Neural crest cell (in vitro differentiated cells): Measurements from ENCODE around the gene MRO. TPM values are rescaled to one million over a fixed set of nuclear protein-coding genes. Genes with fewer than 3 reads are reported as not detected.
"Not testable (repeated sequence)": the region's sequence is repeated elsewhere in the genome, so short reads cannot be mapped to it uniquely, and the experiment has no call there.

ENCODE experiments used
- DNase-seq: peaks from one replicate; pipeline ENCODE4 v3.0.0; 2021; ENCODE audit warnings: low read depth, mixed read lengths, low spot score
- H3K27ac Mint-ChIP-seq: one replicate; pipeline ENCODE4 v1.8.0; 2021; ENCODE audit warnings: mild to moderate bottlenecking, mixed read lengths; ENCODE audit not compliant: unreplicated experiment
- H3K27me3 Mint-ChIP-seq: 2 replicates; pipeline ENCODE4 v1.8.0; 2021; ENCODE audit warnings: low read depth, mild to moderate bottlenecking, mixed read lengths
- H3K36me3 Mint-ChIP-seq: 2 replicates; pipeline ENCODE4 v1.8.0; 2021; ENCODE audit warnings: low read depth, mild to moderate bottlenecking, mixed read lengths
- H3K4me1 Mint-ChIP-seq: 2 replicates; pipeline ENCODE4 v1.8.0; 2021; ENCODE audit warnings: mixed read lengths
- H3K4me3 Mint-ChIP-seq: one replicate; pipeline ENCODE4 v1.8.0; 2021; ENCODE audit warnings: mild to moderate bottlenecking, mixed read lengths
- H3K9me3 Mint-ChIP-seq: 2 replicates; pipeline ENCODE4 v1.8.0; 2021; ENCODE audit warnings: mixed read lengths
- CTCF ChIP-seq: fragments of 200-600 bp; sonication (generic); conservative IDR thresholded peaks from 2 replicates; pipeline ENCODE4 v1.5.0; 2021; ENCODE audit warnings: antibody characterized with exemption, mild to moderate bottlenecking
- total RNA-seq: library from RNA; stranded (reverse); gene quantifications from 2 replicates; pipeline ENCODE4 v1.2.1, GENCODE V29; 2021

MRO gene
- total RNA-seq, 1 donor from 2014 or later = 0.12 TPM

GRCh38 chr18:50786864-50787263, 33.0 kb downstream of the MRO start:
- H3K27me3 Mint-ChIP-seq = no peaks in the 10 kb centered on the region
- no peak overlapping the region for H3K27ac Mint-ChIP-seq
- no peaks in the 10 kb centered on the region for H3K36me3 Mint-ChIP-seq
- TF ChIP-seq CTCF = no peak
- H3K9me3 Mint-ChIP-seq = no peaks in the 10 kb centered on the region
- peaks cover 6% of the 10 kb centered on the region for H3K4me1 Mint-ChIP-seq
- no peak overlapping the region for H3K4me3 Mint-ChIP-seq
- no peak for DNase-seq

GRCh38 chr18:50783553-50783952, 36.3 kb downstream of the MRO start:
- no peak overlapping the region for H3K27ac Mint-ChIP-seq
- no peaks in the 10 kb centered on the region for H3K27me3 Mint-ChIP-seq
- H3K4me3 Mint-ChIP-seq = no peak overlapping the region
- no peaks in the 10 kb centered on the region for H3K36me3 Mint-ChIP-seq
- no peaks in the 10 kb centered on the region for H3K9me3 Mint-ChIP-seq
- TF ChIP-seq CTCF = no peak
- peaks cover 10% of the 10 kb centered on the region for H3K4me1 Mint-ChIP-seq
- DNase-seq = no peak

- Mint-ChIP-seq H3K27ac (peak overlapping the region; percentile 40), H3K4me1 (peaks cover 11% of the 10 kb centered on the region)
- not testable (repeated sequence) for H3K36me3 Mint-ChIP-seq, DNase-seq, H3K27me3 Mint-ChIP-seq, H3K4me3 Mint-ChIP-seq, H3K9me3 Mint-ChIP-seq
Measured at GRCh38 chr18:50779021-50779420, 40.8 kb downstream of the MRO start.

GRCh38 chr18:50776383-50776782, 43.4 kb downstream of the MRO start:
- Mint-ChIP-seq H3K4me1 (peaks cover 11% of the 10 kb centered on the region), H3K9me3 (peaks cover 6% of the 10 kb centered on the region), H3K4me3 (no peak overlapping the region), H3K36me3 (no peaks in the 10 kb centered on the region), H3K27me3 (no peaks in the 10 kb centered on the region), H3K27ac (no peak overlapping the region)
- TF ChIP-seq CTCF = no peak
- no peak for DNase-seq

- no peak overlapping the region for H3K27ac Mint-ChIP-seq
- H3K4me1 Mint-ChIP-seq = peaks cover 11% of the 10 kb centered on the region
Measured at GRCh38 chr18:50775726-50776125, 44.1 kb downstream of the MRO start.

GRCh38 chr18:50775207-50775606, 44.6 kb downstream of the MRO start:
- Mint-ChIP-seq H3K27me3 (no peaks in the 10 kb centered on the region), H3K9me3 (peaks cover 12% of the 10 kb centered on the region), H3K4me1 (peaks cover 8% of the 10 kb centered on the region), H3K36me3 (no peaks in the 10 kb centered on the region), H3K4me3 (no peak overlapping the region), H3K27ac (no peak overlapping the region)
- DNase-seq = no peak
- no peak for TF ChIP-seq CTCF

More at GRCh38 chr18:50775726-50776125, 44.1 kb downstream of the MRO start:
- no peaks in the 10 kb centered on the region for H3K27me3 Mint-ChIP-seq
- no peak overlapping the region for H3K4me3 Mint-ChIP-seq
- H3K9me3 Mint-ChIP-seq = peaks cover 8% of the 10 kb centered on the region
- no peak for DNase-seq
- no peaks in the 10 kb centered on the region for H3K36me3 Mint-ChIP-seq
- TF ChIP-seq CTCF = no peak
